K562 (cell line): ENCODE measurements around the gene FAM50B. TPM values are rescaled to one million over a fixed set of nuclear protein-coding genes. Genes with fewer than 3 reads are reported as not detected.

Experiments
- ATAC-seq: fragments of 200-7000 bp; cut with Tn5 transposase; 3 replicates; pipeline ENCODE4 v1.9.1; 2020; ENCODE audit warnings: moderate library complexity
- BruUV-seq: library from RNA; stranded (reverse); fragments of 400-500 nt; replicated peaks from 2 replicates; lab custom pipeline; 2021; lab: Mats Ljungman, UMichigan
- CTCF ChIA-PET: fragments of 300-600 bp; formaldehyde crosslinking; extraction: SDS; loops from one replicate; lab custom pipeline; 2021; ENCODE audit warnings: low intra/inter-chr PET ratio; lab: Yijun Ruan, JAX
- POLR2A ChIA-PET: fragments of 300-600, 350-650 bp; sonication (Branson Sonifier 250); formaldehyde crosslinking; extraction: SDS; loops from one replicate; lab custom pipeline; 2021; ENCODE audit warnings: antibody characterized with exemption, inconsistent platforms; lab: Yijun Ruan, JAX
- DNase-seq, 4 experiments: peaks; one replicate each; pipeline versions ENCODE4 v3.0.0 to v3.0.0-alpha.2; 2011 to 2018; ENCODE audit warnings: low spot score in 3 of 4, mixed read lengths in 3 of 4; ENCODE audit errors: extremely low read depth in 1 of 4
- FAIRE-seq: peaks from 2 replicates; lab custom pipeline; 2011; peaks lifted over from hg19 to GRCh38; lab: Jason Lieb, UNC
- H2AFZ ChIP-seq: 2 replicates; pipeline ENCODE4 v1.6.0; 2011; ENCODE audit warnings: low read depth, low read length, control low read depth, inconsistent platforms
- H3K27ac ChIP-seq: fragments of 200-600 bp; 3 replicates; pipeline ENCODE4 v1.8.0; 2011; ENCODE audit warnings: low read depth, mild to moderate bottlenecking, control low read depth, inconsistent platforms, low read length, moderate library complexity, mixed read lengths; ENCODE audit errors: extremely low read depth
- H3K27me3 ChIP-seq, 2 experiments: fragments of 300-600 bp in 1 of 2; 2 replicates in 1 of 2; 3 replicates in 1 of 2; pipeline versions ENCODE4 v1.6.0 to v1.8.0; 2011; ENCODE audit warnings: inconsistent platforms in 2 of 2, low read length in 2 of 2, mild to moderate bottlenecking in 1 of 2, mixed read lengths in 1 of 2, moderate library complexity in 1 of 2; ENCODE audit not compliant: control insufficient read depth in 2 of 2, insufficient read depth in 2 of 2
- H3K36me3 ChIP-seq: fragments of 300-600 bp; 3 replicates; pipeline ENCODE4 v1.8.0; 2011; ENCODE audit warnings: mild to moderate bottlenecking, low read length, inconsistent platforms; ENCODE audit not compliant: control insufficient read depth, insufficient read depth
- H3K4me1 ChIP-seq, 2 experiments: fragments of 200-600 bp in 1 of 2; replicated peaks in 1 of 2; 2 replicates in 1 of 2; 3 replicates in 1 of 2; pipeline versions ENCODE4 v1.5.1 to v1.8.0; 2011; ENCODE audit warnings: inconsistent platforms in 2 of 2, low read length in 2 of 2, mild to moderate bottlenecking in 1 of 2, mixed read lengths in 1 of 2, moderate library complexity in 1 of 2; ENCODE audit not compliant: control insufficient read depth in 2 of 2, insufficient read depth in 2 of 2
- H3K4me2 ChIP-seq: 2 replicates; pipeline ENCODE4 v1.6.1; 2011; ENCODE audit warnings: low read length, control low read depth, inconsistent platforms, mixed read lengths; ENCODE audit not compliant: insufficient read depth
- H3K4me3 ChIP-seq: fragments of 200-600 bp; sonication (generic), shearing (Covaris generic); 2 replicates; pipeline ENCODE4 v1.5.1; 2016; ENCODE audit warnings: control low read depth, inconsistent platforms
- H3K79me2 ChIP-seq: fragments of 200-600 bp; 3 replicates; pipeline ENCODE4 v1.8.0; 2011; ENCODE audit warnings: low read length, inconsistent platforms; ENCODE audit not compliant: control insufficient read depth, insufficient read depth
- H3K9ac ChIP-seq, 2 experiments: 2 replicates each; pipeline versions ENCODE4 v1.6.0 to v1.6.1; 2011; ENCODE audit warnings: low read depth in 2 of 2, low read length in 2 of 2, control low read depth in 1 of 2, inconsistent platforms in 1 of 2, mild to moderate bottlenecking in 1 of 2, mixed read lengths in 1 of 2; ENCODE audit not compliant: insufficient read depth in 1 of 2
- H3K9me1 ChIP-seq: one replicate; pipeline ENCODE4 v1.6.0; 2011; ENCODE audit warnings: inconsistent platforms, mild to moderate bottlenecking, low read length, moderate library complexity; ENCODE audit not compliant: control insufficient read depth, insufficient read depth
- H3K9me3 ChIP-seq: replicated peaks from 2 replicates; pipeline ENCODE4 v1.5.1; 2011; ENCODE audit warnings: low read depth, low read length, inconsistent platforms; ENCODE audit not compliant: control insufficient read depth, insufficient read depth
- H4K20me1 ChIP-seq: replicated peaks from 2 replicates; pipeline ENCODE4 v1.6.1; 2011; ENCODE audit warnings: low read length, inconsistent platforms, mixed read lengths; ENCODE audit not compliant: control insufficient read depth, insufficient read depth
- BHLHE40 ChIP-seq: IDR thresholded peaks from 2 replicates; pipeline ENCODE4 v1.6.1; 2011; ENCODE audit warnings: low read length, improper control_type of control experiment
- CEBPZ ChIP-seq: fragments of 150-350 bp; IDR thresholded peaks from 2 replicates; pipeline ENCODE4 v1.6.1; 2014; ENCODE audit warnings: low read depth, mild to moderate bottlenecking, low read length, borderline replicate concordance
- CXXC5 ChIP-seq: fragments of 250-450 bp; sonication (Bioruptor Pico); IDR thresholded peaks from 2 replicates; pipeline ENCODE4 v1.8.0; 2022; ENCODE audit warnings: inconsistent platforms, mild to moderate bottlenecking, moderate library complexity
- E2F5 ChIP-seq: sonication (generic); formaldehyde crosslinking; IDR thresholded peaks from 2 replicates; pipeline ENCODE4 v1.8.0; 2022; ENCODE audit warnings: mild to moderate bottlenecking, missing genetic modification reagents
- FOXK1 ChIP-seq: sonication (generic); formaldehyde crosslinking; IDR thresholded peaks from 2 replicates; pipeline ENCODE4 v1.8.0; 2022; ENCODE audit warnings: missing genetic modification reagents, mild to moderate bottlenecking, borderline replicate concordance
- TARDBP ChIP-seq: fragments of 450-650 bp; IDR thresholded peaks from 2 replicates; pipeline ENCODE4 v1.6.1; 2016
- ZBTB5 ChIP-seq: fragments of 450-650 bp; IDR thresholded peaks from 2 replicates; pipeline ENCODE4 v1.6.1; 2017; ENCODE audit warnings: antibody characterized with exemption
- ZNF449 ChIP-seq: fragments of 250-450 bp; sonication (Bioruptor Pico); IDR thresholded peaks from 2 replicates; pipeline ENCODE4 v1.8.0; 2022; ENCODE audit warnings: moderate library complexity, mild to moderate bottlenecking, inconsistent platforms
- ZNF518B ChIP-seq: fragments of 250-450 bp; sonication (Bioruptor Pico); IDR thresholded peaks from 2 replicates; pipeline ENCODE4 v1.5.0; 2021; ENCODE audit warnings: mild to moderate bottlenecking, moderate library complexity
- WGBS: fragments of 100-300 bp; shearing (Covaris generic); methylation state at CpG from one replicate; pipeline ENCODE4 v1.1.6; 2016; ENCODE audit warnings: low coverage, mixed read lengths; ENCODE audit not compliant: insufficient coverage; ENCODE audit errors: missing lambda C conversion rate; 5-methylcytosine and 5-hydroxymethylcytosine counted together
- in situ Hi-C: fragments of 300-500 bp; cut with MboI; formaldehyde crosslinking; loops from 4 replicates; pipeline ENCODE4 v1.15.0; 2018; ENCODE audit warnings: inconsistent platforms, mixed read lengths
- intact Hi-C: fragments of 100-400 bp; cut with micrococcal nuclease; formaldehyde crosslinking; loops from 2 replicates; pipeline ENCODE4 v1.14.2; 2022
- polyA plus RNA-seq, 8 experiments: library from polyadenylated mRNA; depleted of rRNA in 4 of 8; stranded (reverse) in 5 of 8; unstranded in 3 of 8; fragments of >200 nt; fragmentation: Nextera tagmentation in 2 of 8; fragmentation: Illumina TruSeq in 1 of 8; extraction: Ambion mirVana in 2 of 8; extraction: Trizol in 1 of 8; gene quantifications; 2 replicates each; pipeline versions ENCODE4 v1.2.1 to v1.2.3, GENCODE V29; 2011 to 2014; ENCODE audit warnings: inconsistent platforms in 1 of 8, missing spikeins in 1 of 8
- total RNA-seq, 7 experiments: library from RNA; depleted of rRNA in 6 of 7; stranded (reverse); fragments of >200 nt in 6 of 7; fragmentation: Illumina TruSeq in 2 of 7; extraction: Trizol in 2 of 7; gene quantifications; 2 replicates each; pipeline versions ENCODE4 v1.2.1 to v1.2.3, GENCODE V29; 2011 to 2021; ENCODE audit warnings: low replicate concordance in 1 of 7

FAM50B gene
- total and polyA plus RNA-seq, 9 of the 15 experiments (the other 6 are each of a cell fraction or from before 2014, with no cell fraction given), result 0.09 to 0.16 (median 0.13) TPM; not detected in 6

GRCh38 chr6:3882866-3883265 is 33.7 kb downstream of the FAM50B start:
- Histone ChIP-seq H3K9me1 (peaks cover 4% of the 10 kb centered on the region), H3K27me3 (peaks cover 35 to 64% of the 10 kb centered on the region in 2 experiments), H3K9me3 (no peaks in the 10 kb centered on the region), H2AFZ (no peak overlapping the region), H3K4me1 (no peaks in the 10 kb centered on the region), H3K4me3 (no peak overlapping the region), H3K9ac (no peak overlapping the region), H3K27ac (no peak overlapping the region), H3K79me2 (no peaks in the 10 kb centered on the region), H4K20me1 (no peaks in the 10 kb centered on the region), H3K4me2 (no peak overlapping the region), H3K36me3 (no peaks in the 10 kb centered on the region)
- WGBS, result 0% methylated on average over 5 of the region's 5 CpGs
- FAIRE-seq (no peak), DNase-seq (no peak), ATAC-seq (no peak)
- in situ Hi-C loops, result no loop called here
- POLR2A ChIA-PET, result no interaction called here
- intact Hi-C loops, result loop anchor here (10.0 kb wide), 1 partner anchor 92 kb away; no protein-coding TSS in a partner anchor
- no TSS peak for BruUV-seq
- CTCF ChIA-PET, result no interaction called here
- TF ChIP-seq CEBPZ (no peak), ZNF518B (CRISPR knock-in tag) (no peak), BHLHE40 (no peak), CXXC5 (CRISPR knock-in tag) (no peak), FOXK1 (no peak), E2F5 (CRISPR knock-in tag) (no peak), ZBTB5 (no peak), TARDBP (no peak), ZNF449 (no peak)
